HEK293T (cell line): Measurements from ENCODE around the gene MXRA7.

ENCODE experiments used
- ARNT ChIP-seq: fragments of 450-650 bp; IDR thresholded peaks from 2 replicates; pipeline ENCODE4 v1.6.1; 2017; ENCODE audit warnings: mild to moderate bottlenecking
- BHLHE40 ChIP-seq: fragments of 450-650 bp; IDR thresholded peaks from 2 replicates; pipeline ENCODE4 v1.6.1; 2016; ENCODE audit warnings: mild to moderate bottlenecking, moderate library complexity, borderline replicate concordance
- CTBP1 ChIP-seq: fragments of 450-650 bp; IDR thresholded peaks from 2 replicates; pipeline ENCODE4 v1.6.1; 2016; ENCODE audit warnings: borderline replicate concordance
- FOXA1 ChIP-seq: fragments of 450-650 bp; IDR thresholded peaks from 2 replicates; pipeline ENCODE4 v1.6.1; 2016; ENCODE audit warnings: mild to moderate bottlenecking
- FOXK2 ChIP-seq: fragments of 450-650 bp; IDR thresholded peaks from 2 replicates; pipeline ENCODE4 v1.6.1; 2016; ENCODE audit warnings: mild to moderate bottlenecking
- FOXM1 ChIP-seq: fragments of 450-650 bp; IDR thresholded peaks from 2 replicates; pipeline ENCODE4 v1.6.1; 2017; ENCODE audit warnings: mild to moderate bottlenecking, borderline replicate concordance
- L3MBTL2 ChIP-seq: fragments of 450-650 bp; conservative IDR thresholded peaks from 2 replicates; pipeline ENCODE4 v1.6.1; 2016; ENCODE audit warnings: mild to moderate bottlenecking
- NFRKB ChIP-seq: fragments of 450-650 bp; IDR thresholded peaks from 2 replicates; pipeline ENCODE4 v1.6.1; 2016; ENCODE audit warnings: mild to moderate bottlenecking, moderate library complexity
- PKNOX1 ChIP-seq: fragments of 450-650 bp; IDR thresholded peaks from 2 replicates; pipeline ENCODE4 v1.6.1; 2016
- SUZ12 ChIP-seq: fragments of 450-650 bp; IDR thresholded peaks from 2 replicates; pipeline ENCODE4 v1.6.1; 2016; ENCODE audit warnings: mild to moderate bottlenecking
- ZNF384 ChIP-seq: fragments of 450-650 bp; IDR thresholded peaks from 2 replicates; pipeline ENCODE4 v1.6.1; 2016

GRCh38 chr17:76713765-76714164 is 3.0 kb upstream of the MXRA7 start:
- no peak for TF ChIP-seq PKNOX1
- no peak for TF ChIP-seq L3MBTL2
- no peak for TF ChIP-seq BHLHE40
- no peak for TF ChIP-seq SUZ12
- no peak for TF ChIP-seq FOXK2
- no peak for TF ChIP-seq FOXM1
- TF ChIP-seq ZNF384 = no peak
- no peak for TF ChIP-seq NFRKB
- no peak for TF ChIP-seq FOXA1
- no peak for TF ChIP-seq ARNT
- TF ChIP-seq CTBP1 = no peak
